GM12891 (cell line): Measurements from ENCODE around the gene CCDC40.

Source experiments
- DNase-seq: peaks from one replicate; pipeline ENCODE4 v3.0.0; 2011; ENCODE audit warnings: low spot score; ENCODE audit not compliant: insufficient read length
- FAIRE-seq: peaks from 2 replicates; lab custom pipeline; 2011; peaks lifted over from hg19 to GRCh38; lab: Jason Lieb, UNC
- PAX5 ChIP-seq: IDR thresholded peaks from 2 replicates; pipeline ENCODE4 v1.6.1; 2011; ENCODE audit warnings: low read length, moderate library complexity, mild to moderate bottlenecking; ENCODE audit not compliant: insufficient read depth, severe bottlenecking
- POLR2A ChIP-seq: IDR thresholded peaks from 2 replicates; pipeline ENCODE4 v1.6.1; 2011; ENCODE audit warnings: low read depth, low read length, control low read depth
- POLR2AphosphoS5 ChIP-seq: IDR thresholded peaks from 2 replicates; pipeline ENCODE4 v1.6.1; 2011; ENCODE audit warnings: low read depth, low read length, control low read depth
- POU2F2 ChIP-seq: IDR thresholded peaks from 2 replicates; pipeline ENCODE4 v1.6.1; 2011; ENCODE audit warnings: low read depth, mild to moderate bottlenecking, control low read depth, low read length, moderate library complexity
- SPI1 ChIP-seq: IDR thresholded peaks from 2 replicates; pipeline ENCODE4 v1.6.1; 2011; ENCODE audit warnings: low read depth, low read length, control low read depth
- TAF1 ChIP-seq: IDR thresholded peaks from 2 replicates; pipeline ENCODE4 v1.6.1; 2011; ENCODE audit warnings: low read depth, low read length, control low read depth

Gene CCDC40

GRCh38 chr17:80106751-80107150 is 70.3 kb downstream of the CCDC40 start:
- TF ChIP-seq TAF1 (no peak), POLR2AphosphoS5 (no peak), POU2F2 (no peak), POLR2A (no peak), PAX5 (no peak), SPI1 (no peak)
- DNase-seq (no peak), FAIRE-seq (no peak)

- TF ChIP-seq POLR2AphosphoS5, result no peak
- TF ChIP-seq PAX5, result no peak
- TF ChIP-seq SPI1, result no peak
- no peak for TF ChIP-seq TAF1
- TF ChIP-seq POU2F2, result no peak
- TF ChIP-seq POLR2A, result no peak
- FAIRE-seq (no peak), DNase-seq (no peak)
These were observed 71.0 kb downstream of the CCDC40 start for GRCh38 chr17:80107231-80108021.

GRCh38 chr17:80108036-80108971 is 71.9 kb downstream of the CCDC40 start:
- no peak for DNase-seq
- no peak for FAIRE-seq

GRCh38 chr17:80109066-80109660 is 72.7 kb downstream of the CCDC40 start:
- FAIRE-seq (no peak), DNase-seq (no peak)
- TF ChIP-seq POU2F2 (no peak), POLR2AphosphoS5 (no peak), POLR2A (no peak)

More at GRCh38 chr17:80108036-80108971, 71.9 kb downstream of the CCDC40 start:
- TF ChIP-seq SPI1, result no peak
- no peak for TF ChIP-seq POLR2A

GRCh38 chr17:80109713-80110446 is 73.4 kb downstream of the CCDC40 start:
- TF ChIP-seq POLR2AphosphoS5 (no peak), POLR2A (no peak), PAX5 (no peak), POU2F2 (no peak), TAF1 (no peak), SPI1 (no peak)
- no peak for FAIRE-seq
- no peak for DNase-seq

- FAIRE-seq, result no peak
- DNase-seq, result no peak
- no peak for TF ChIP-seq PAX5
- TF ChIP-seq POU2F2, result no peak
- no peak for TF ChIP-seq SPI1
These were observed 74.0 kb downstream of the CCDC40 start for GRCh38 chr17:80110447-80110812.

GRCh38 chr17:80110927-80111701 is 74.7 kb downstream of the CCDC40 start:
- FAIRE-seq (no peak), DNase-seq (no peak)
- TF ChIP-seq TAF1, result no peak
- no peak for TF ChIP-seq POLR2A
- no peak for TF ChIP-seq SPI1
- no peak for TF ChIP-seq PAX5
- no peak for TF ChIP-seq POU2F2
- no peak for TF ChIP-seq POLR2AphosphoS5

GRCh38 chr17:80111702-80112470 is 75.4 kb downstream of the CCDC40 start:
- FAIRE-seq, result no peak
- no peak for DNase-seq

More at GRCh38 chr17:80111702-80112470, 75.4 kb downstream of the CCDC40 start:
- TF ChIP-seq POLR2A (no peak), POLR2AphosphoS5 (no peak), TAF1 (no peak), PAX5 (no peak), POU2F2 (no peak), SPI1 (no peak)
